ENCODE data around the gene ZCCHC7. TPM values are rescaled to one million over a fixed set of nuclear protein-coding genes. Genes with fewer than 3 reads are reported as not detected.
"Not testable (repeated sequence)": the region's sequence is repeated elsewhere in the genome, so short reads cannot be mapped to it uniquely, and the experiment has no call there.

ZCCHC7 gene
- total RNA-seq, 1 donor from 2014 or later: 20.4 TPM

DNA sequence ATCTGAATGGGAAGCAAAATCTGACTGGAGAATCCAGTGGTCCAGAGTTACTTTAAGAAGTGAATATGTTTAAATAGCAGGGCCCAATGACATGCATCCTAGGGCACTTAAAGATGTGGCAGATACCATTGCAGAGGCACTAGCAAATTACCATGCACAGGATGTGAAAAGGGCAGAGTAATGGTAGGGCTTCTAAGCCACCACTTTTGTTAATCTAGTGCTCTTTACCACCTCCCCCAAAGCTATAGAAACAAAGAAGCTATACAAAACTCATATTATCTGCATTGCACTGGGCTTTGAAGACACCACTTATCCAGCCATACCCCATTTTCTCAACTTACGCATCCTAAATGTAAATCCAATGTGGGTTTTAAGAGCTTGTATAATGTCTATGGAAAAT lies 81.2 kb downstream of the ZCCHC7 start:
- H3K36me3 ChIP-seq: no peaks in the 10 kb centered on the region

DNA sequence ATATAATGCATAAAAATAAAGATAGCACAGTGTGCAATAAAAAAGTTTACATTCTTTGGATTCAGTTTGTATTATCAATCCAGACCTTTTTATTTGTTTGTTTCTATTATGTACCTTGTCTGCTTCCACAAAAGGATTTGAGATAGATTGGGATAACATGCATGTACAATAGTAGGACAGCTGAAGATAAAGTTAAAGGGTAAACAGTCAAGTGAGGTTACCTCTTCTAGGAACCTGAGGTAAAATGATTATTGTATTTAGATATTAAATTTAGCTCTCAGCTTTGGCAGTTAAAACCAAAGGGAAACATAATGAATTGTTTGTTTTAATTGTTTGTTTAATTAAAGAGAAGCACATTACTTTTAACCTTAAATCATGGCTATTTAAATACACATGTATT lies 81.7 kb downstream of the ZCCHC7 start:
- no peak for ATAC-seq
- intact Hi-C loops (cut with DNase I): no loop called here
- DNase-seq: no peak

More for the DNA sequence above, 81.2 kb downstream of the ZCCHC7 start:
- TF ChIP-seq, protein P1, sequence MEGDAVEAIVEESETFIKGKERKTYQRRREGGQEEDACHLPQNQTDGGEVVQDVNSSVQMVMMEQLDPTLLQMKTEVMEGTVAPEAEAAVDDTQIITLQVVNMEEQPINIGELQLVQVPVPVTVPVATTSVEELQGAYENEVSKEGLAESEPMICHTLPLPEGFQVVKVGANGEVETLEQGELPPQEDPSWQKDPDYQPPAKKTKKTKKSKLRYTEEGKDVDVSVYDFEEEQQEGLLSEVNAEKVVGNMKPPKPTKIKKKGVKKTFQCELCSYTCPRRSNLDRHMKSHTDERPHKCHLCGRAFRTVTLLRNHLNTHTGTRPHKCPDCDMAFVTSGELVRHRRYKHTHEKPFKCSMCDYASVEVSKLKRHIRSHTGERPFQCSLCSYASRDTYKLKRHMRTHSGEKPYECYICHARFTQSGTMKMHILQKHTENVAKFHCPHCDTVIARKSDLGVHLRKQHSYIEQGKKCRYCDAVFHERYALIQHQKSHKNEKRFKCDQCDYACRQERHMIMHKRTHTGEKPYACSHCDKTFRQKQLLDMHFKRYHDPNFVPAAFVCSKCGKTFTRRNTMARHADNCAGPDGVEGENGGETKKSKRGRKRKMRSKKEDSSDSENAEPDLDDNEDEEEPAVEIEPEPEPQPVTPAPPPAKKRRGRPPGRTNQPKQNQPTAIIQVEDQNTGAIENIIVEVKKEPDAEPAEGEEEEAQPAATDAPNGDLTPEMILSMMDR (IDR thresholded peaks at IDR 0.05): no peak
- no peak overlapping the region for H3K27ac ChIP-seq
- intact Hi-C loops (cut with DNase I): no loop called here
- H3K9me3 ChIP-seq: no peaks in the 10 kb centered on the region
- H3K4me1 ChIP-seq: peaks cover 25% of the 10 kb centered on the region
- ATAC-seq (no peak), DNase-seq (no peak)
- H3K4me3 ChIP-seq: no peak overlapping the region
- H3K27me3 ChIP-seq (ENCODE audit: low read depth): no peaks in the 10 kb centered on the region

DNA sequence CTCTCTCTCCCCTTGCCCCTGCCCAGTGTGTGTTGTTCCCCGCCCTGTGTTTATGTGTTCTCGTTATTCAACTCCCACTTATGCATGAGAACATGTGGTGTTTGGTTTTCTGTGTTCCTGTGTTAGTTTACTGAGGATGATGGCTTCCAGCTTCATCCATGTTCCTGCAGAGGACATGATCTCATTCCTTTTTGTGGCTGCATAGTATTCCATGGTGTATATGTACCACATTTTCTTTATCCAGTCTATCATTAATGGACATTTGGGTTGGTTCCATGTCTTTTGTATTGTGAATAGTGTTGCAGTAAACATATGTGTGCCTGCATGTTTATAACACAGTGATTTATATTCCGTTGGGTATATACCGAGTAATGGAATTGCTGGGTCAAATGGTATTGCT lies 83.1 kb downstream of the ZCCHC7 start:
- intact Hi-C loops (cut with DNase I); H3K36me3 ChIP-seq; H3K27me3 ChIP-seq (ENCODE audit: low read depth); H3K4me1 ChIP-seq; H3K4me3 ChIP-seq; DNase-seq; H3K27ac ChIP-seq; H3K9me3 ChIP-seq; ATAC-seq: not testable (repeated sequence)

More for the DNA sequence above, 81.7 kb downstream of the ZCCHC7 start:
- no peaks in the 10 kb centered on the region for H3K27me3 ChIP-seq (ENCODE audit: low read depth)
- H3K27ac ChIP-seq: no peak overlapping the region
- H3K36me3 ChIP-seq: no peaks in the 10 kb centered on the region
- no peaks in the 10 kb centered on the region for H3K9me3 ChIP-seq
- TF ChIP-seq, protein P1 (IDR thresholded peaks at IDR 0.05): no peak
- H3K4me3 ChIP-seq: no peak overlapping the region
- peaks cover 20% of the 10 kb centered on the region for H3K4me1 ChIP-seq

DNA sequence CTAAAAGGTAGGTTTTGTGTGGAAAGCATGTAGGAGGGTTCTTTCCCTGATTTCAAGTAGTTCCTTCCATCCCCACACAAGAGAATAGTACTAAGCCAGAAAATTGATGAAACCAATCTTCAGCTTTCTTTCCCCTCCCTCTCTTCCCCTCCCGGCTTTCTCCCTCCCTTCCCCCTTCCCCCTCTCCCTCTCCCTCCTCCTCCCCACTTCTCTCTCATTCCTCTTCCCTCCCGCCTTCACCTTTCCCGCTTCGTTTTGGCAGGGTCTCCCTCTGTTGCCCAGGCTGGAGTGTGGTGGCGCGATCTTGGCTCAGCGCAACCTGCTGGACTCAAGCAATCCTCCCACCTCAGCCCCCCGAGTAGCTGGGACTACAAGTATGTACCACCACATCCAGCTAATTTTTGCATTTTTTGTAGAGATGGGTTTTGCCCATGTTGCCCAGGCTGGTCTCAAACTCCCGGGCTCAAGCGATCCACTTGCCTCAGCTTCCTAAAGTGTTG lies 85.8 kb downstream of the ZCCHC7 start:
- ATAC-seq (no peak), DNase-seq (no peak)
- peaks cover 6% of the 10 kb centered on the region for H3K36me3 ChIP-seq
- no peaks in the 10 kb centered on the region for H3K27me3 ChIP-seq (ENCODE audit: low read depth)
- no peak overlapping the region for H3K4me3 ChIP-seq
- intact Hi-C loops (cut with DNase I): no loop called here
- H3K4me1 ChIP-seq: no peaks in the 10 kb centered on the region
- no peak overlapping the region for H3K27ac ChIP-seq
- TF ChIP-seq, protein P1 (IDR thresholded peaks at IDR 0.05): no peak
- no peaks in the 10 kb centered on the region for H3K9me3 ChIP-seq

DNA sequence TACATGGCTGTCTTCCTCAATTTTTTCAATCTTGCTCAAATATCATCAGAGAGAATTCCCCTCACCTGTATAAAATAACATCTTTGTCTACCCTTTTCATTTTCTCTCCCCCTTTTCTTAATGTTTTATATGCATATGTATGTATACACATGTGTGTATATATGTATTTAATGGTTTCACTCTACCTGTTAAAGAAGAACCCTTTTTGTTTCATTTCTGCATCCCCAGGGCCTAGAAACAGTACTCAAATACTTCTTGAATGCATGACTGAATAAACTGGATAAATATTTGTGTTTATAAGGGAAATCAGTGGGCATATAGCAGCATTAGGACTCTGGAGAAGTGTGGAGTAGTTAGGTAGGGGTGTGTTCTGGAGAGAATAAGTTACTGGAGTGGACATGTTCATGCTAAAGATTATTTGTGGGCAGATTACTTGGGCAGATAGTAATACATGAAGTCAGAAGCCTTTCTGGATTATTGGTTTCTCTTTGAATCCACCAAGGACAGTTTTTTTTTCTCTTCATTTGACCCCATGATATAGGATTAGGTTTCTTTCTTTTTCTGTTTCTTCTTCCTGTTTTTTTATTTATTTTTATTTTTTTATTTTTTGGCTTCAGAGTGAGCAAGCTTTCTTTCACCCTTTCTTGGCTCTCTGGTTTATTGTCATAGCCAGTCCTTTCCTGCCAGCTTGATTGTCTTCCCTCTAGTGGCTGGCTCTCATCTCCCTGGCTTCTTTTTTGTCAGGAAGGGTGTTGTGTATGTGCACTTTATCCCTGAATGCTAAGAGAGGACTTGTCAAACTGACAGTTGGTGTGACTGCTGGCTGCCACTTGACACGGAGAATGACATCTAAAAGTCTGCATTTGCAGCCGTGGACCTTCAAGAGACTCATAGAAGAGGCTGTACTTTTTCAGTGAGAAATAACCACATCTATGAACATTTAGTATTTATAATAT lies 89.3 kb downstream of the ZCCHC7 start:
- H3K27me3 ChIP-seq (ENCODE audit: low read depth): no peaks in the 10 kb centered on the region
- H3K36me3 ChIP-seq: peaks cover 6% of the 10 kb centered on the region
- DNase-seq: no peak
- H3K27ac ChIP-seq: no peak overlapping the region
- H3K4me1 ChIP-seq: no peaks in the 10 kb centered on the region
- ATAC-seq: no peak
- H3K9me3 ChIP-seq: no peaks in the 10 kb centered on the region
- intact Hi-C loops (cut with DNase I): loop anchor here (10.0 kb wide), 1 partner anchor 135 kb away; no protein-coding TSS in a partner anchor
- TF ChIP-seq, protein P1 (IDR thresholded peaks at IDR 0.05): no peak
- H3K4me3 ChIP-seq: no peak overlapping the region

Measured in lower lobe of right lung (tissue), 2 donors.